Choroid plexus epithelial cell (primary cell): ENCODE results near the gene GJE1.
"Not testable (repeated sequence)": the region's sequence is repeated elsewhere in the genome, so short reads cannot be mapped to it uniquely, and the experiment has no call there.

Experiments
- DNase-seq: peaks from one replicate; pipeline ENCODE4 v3.0.0-alpha.2; 2010; ENCODE audit warnings: low read depth
- H3K4me3 ChIP-seq: 2 replicates; pipeline ENCODE4 v1.5.1; 2011; ENCODE audit warnings: low read depth, mild to moderate bottlenecking, control low read depth, low read length, moderate library complexity
- CTCF ChIP-seq: conservative IDR thresholded peaks from 2 replicates; pipeline ENCODE4 v1.5.1; 2011; ENCODE audit warnings: low read depth, mild to moderate bottlenecking, control low read depth, inconsistent platforms, low read length, moderate library complexity

The GJE1 gene

DNA sequence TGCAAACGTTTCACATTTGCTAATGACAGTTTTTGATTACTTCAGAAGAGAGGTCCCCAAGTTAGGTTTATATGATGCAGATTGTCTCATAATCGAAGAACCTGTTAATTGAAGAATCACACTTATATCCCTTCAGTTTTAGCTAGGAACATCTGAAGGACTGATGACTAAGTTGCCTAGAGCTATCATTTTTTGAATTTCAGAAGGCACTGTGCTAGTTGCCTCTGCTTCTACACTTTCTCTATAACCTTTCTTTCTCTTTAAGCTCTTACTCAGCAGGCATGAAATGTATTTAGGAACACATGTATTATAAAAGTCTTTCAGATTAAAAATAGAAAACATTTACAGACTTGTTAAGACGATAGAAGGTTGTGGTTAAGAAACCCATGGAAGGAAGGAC, 14.4 kb upstream of the GJE1 start:
- DNase-seq = no peak
- TF ChIP-seq CTCF = no peak
- H3K4me3 ChIP-seq = no peak overlapping the region

- no peak for TF ChIP-seq CTCF
- DNase-seq = peak; percentile 1
- no peak overlapping the region for H3K4me3 ChIP-seq
Measured at GRCh38 chr6:142118925-142119324, 13.8 kb upstream of the GJE1 start.

GRCh38 chr6:142121342-142121741, 11.4 kb upstream of the GJE1 start:
- no peak for TF ChIP-seq CTCF
- DNase-seq = no peak
- no peak overlapping the region for H3K4me3 ChIP-seq

GRCh38 chr6:142130814-142131213, 1.9 kb upstream of the GJE1 start:
- no peak for DNase-seq
- no peak for TF ChIP-seq CTCF
- H3K4me3 ChIP-seq = no peak overlapping the region

DNA sequence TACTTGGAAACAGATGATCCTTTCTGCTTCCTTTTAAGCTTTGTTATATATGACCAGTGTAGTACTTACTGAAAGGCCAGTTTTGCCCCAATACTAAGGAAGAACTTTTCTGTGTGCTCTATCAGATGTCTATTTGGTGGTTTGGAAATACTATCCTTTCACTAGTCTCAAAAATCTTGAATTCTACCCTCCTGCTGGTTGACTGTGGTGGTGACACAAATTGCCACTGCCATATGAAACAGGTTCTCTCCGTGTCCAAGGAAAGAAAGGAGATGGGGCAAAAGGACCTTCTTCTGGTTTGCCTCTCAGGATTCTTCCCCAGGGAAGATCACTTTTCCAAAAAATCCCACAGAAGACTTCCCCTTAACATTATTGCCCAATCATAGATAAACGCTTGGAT, 6.2 kb downstream of the GJE1 start:
- DNase-seq = no peak
- no peak overlapping the region for H3K4me3 ChIP-seq
- TF ChIP-seq CTCF = no peak

DNA sequence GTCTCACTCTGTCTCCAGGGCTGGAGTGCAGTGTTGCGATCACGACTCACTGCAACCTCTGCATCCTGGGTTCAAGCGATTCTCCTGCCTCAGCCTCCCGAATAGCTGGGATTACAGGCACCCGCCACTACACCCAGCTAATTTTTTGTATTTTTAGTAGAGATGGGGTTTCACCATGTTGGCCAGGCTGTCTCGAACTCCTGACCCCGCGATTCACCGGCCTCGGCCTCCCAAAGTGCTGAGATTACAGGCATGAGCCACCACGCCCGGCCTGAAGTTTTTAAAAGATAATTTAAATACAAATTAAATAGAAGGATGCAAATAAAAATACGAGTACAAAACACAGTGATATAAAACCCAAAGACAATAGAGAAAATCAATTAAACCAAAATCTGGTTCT, 8.8 kb downstream of the GJE1 start:
- DNase-seq, H3K4me3 ChIP-seq: not testable (repeated sequence)

DNA sequence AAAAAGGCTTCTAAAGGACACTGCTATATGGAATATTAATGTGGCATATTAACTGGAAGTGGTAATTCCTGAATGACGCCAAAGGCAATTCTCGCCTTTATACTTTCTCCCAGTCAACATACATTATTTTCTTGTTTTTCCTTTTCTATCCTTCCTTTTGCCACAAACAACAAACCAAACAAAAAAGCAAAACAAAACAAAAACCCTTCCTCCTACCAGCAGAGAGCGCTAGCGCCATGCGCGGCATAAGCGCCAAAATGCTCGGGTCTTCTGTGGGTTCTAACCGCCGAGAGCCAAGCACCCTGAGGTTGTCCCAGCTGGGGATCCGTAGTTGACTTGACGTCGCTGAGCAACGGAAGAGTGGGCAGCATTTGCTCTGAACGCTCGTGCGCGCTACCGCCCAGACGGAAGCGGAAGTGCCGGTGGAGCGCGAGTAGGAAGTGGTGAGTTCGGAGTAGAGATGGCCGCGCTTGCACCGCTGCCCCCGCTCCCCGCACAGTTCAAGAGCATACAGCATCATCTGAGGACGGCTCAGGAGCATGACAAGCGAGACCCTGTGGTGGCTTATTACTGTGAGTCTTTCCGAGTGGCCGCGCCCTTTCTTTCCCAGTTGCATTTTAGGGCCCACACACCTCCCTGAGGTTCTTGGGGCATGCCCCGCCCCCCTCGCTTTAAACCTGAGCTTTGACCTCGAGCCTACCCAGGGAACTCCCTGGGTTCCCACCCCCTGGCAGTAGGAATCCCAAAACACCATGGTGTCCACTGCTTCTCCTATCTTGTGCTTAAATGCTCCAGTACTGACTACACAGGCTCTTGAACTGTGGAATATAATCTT, 14.3 kb downstream of the GJE1 start, which contains the start of the genes NMBR and VTA1:
Gene NMBR, minus strand, starts transcription at position 295 of the 835 bp plus-strand sequence. CDS start 58,464 bp downstream, outside the sequence.
Gene VTA1, plus strand, starts transcription at position 436 of the 835 bp plus-strand sequence. Its CDS starts 25 bp downstream, at position 461.
- TF ChIP-seq CTCF = peak; percentile 98
- DNase-seq = peak; percentile 100
- H3K4me3 ChIP-seq = peak within 1 kb of the TSS; percentile 95
